GM12874 (cell line): Measurements from ENCODE around the gene RGPD4.

Source experiments
- TF ChIP-seq, protein P1 (sequence below): IDR thresholded peaks from 2 replicates; pipeline ENCODE4 v1.5.1; 2011; ENCODE audit warnings: low read depth, mild to moderate bottlenecking, control low read depth, low read length, moderate library complexity; ENCODE audit not compliant: insufficient read depth

The RGPD4 gene

DNA sequence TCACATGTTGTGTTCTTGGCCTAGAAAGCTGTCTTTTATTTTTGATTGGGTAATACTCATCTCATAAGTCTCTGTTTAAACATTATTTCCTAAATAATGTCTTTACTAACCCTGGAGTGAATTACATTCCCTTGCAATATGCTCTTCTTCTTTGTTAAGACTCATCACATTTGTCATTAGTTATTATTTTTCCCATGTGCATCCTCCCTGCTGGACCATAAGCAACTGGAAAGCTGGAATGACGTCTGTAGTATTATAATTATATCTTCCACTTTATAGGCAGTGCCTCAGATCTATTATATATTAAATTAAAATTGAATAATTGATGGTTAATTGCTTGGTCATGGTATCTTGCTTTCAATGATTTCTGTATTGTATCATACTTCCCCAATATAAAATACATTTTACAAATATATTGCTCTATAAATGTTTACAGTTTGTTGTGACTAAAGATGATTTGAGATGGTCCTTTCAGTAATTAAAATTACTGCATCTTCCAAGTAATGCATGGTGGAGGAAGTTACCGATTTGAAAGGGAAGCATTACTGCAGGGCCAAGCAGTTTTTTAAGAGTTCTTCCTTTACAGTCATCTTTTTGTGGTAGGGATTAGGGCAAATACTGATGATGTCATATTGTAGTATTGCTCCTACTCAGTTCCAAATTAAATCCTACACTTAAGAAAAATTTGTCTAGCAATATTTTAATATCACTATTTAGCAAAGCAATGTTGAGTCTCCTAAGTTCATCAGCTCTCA lies 2.1 kb upstream of the RGPD4 start:
- TF ChIP-seq, protein P1, sequence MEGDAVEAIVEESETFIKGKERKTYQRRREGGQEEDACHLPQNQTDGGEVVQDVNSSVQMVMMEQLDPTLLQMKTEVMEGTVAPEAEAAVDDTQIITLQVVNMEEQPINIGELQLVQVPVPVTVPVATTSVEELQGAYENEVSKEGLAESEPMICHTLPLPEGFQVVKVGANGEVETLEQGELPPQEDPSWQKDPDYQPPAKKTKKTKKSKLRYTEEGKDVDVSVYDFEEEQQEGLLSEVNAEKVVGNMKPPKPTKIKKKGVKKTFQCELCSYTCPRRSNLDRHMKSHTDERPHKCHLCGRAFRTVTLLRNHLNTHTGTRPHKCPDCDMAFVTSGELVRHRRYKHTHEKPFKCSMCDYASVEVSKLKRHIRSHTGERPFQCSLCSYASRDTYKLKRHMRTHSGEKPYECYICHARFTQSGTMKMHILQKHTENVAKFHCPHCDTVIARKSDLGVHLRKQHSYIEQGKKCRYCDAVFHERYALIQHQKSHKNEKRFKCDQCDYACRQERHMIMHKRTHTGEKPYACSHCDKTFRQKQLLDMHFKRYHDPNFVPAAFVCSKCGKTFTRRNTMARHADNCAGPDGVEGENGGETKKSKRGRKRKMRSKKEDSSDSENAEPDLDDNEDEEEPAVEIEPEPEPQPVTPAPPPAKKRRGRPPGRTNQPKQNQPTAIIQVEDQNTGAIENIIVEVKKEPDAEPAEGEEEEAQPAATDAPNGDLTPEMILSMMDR = no peak

DNA sequence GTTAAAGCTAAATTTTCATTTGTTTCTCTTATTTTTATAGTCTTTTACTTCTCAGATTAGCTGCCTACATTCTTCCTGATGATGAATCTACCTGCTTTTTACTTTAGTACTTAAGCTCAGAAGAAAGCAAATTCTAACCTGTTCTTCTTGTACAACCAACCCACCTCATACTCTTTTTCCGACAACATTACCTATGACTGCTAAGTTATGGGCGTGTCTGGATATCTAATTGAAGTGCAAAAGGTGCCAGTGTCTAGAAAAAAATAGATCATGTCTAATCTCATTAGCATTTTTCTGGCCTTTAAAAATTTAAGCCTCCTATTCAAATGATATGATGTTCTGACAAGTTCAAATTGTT lies 1.5 kb upstream of the RGPD4 start:
- TF ChIP-seq, protein P1 = no peak

DNA sequence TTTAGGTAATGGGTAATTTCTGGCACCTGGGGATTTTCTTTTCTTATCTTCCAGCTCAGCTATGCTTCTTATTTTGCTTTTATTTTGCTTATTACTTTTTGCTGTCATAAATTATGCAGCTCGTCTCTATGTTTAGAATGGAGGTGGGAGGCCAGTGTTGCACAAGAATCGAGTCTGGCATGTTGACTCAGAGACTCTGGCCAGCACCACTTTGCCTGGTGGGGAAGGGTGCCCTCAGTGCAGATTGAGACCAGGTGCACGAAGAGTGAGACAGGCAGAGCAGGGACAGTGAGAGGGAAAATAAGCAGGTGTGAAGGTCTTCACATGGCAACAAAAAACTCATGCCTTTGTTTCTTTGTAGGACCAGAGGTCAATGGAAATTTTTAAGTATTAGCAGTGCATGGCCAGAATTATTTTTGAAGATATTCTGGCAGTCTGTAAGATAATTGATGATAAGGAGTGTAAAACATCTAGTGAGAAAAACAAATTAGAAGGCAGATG lies 100.4 kb downstream of the RGPD4 start:
- TF ChIP-seq, protein P1 = no peak

DNA sequence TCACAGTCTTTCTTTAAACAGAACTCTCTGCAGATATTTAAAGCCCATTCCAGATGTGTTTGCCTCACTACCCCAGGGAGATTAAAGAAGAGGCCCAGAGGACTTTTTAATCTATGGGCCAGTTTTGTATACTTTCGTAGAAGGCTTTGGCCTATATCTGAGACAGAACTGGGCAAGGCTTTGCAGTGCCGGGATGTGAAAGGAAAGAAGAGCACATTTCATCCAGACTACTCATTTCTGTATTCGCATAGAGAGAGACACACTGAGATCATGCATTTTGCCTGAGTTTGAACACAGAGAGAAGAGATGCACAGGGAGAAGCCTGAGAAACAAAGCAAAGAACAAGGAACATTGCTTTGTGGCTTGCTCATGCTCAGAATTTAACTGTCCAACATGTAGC lies 104.7 kb downstream of the RGPD4 start:
- TF ChIP-seq, protein P1 = no peak

DNA sequence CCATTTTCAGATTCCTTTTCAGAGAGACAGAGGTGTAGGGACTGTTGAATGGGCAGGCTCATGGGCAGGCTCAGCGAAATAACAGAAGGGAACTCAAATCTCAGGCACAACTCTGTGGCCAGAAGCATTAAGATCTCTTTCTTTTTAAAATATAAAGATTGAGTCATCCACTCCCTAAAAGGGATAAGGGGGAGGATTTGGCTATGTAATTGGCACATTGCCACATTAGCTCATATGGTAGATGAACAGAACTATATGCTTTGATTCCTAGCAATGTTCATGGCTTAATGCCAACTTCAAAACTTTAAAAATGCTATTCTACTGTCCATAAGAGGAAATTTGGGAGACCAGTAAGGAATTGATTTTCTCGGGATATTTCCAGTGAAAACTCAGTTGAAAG lies 105.8 kb downstream of the RGPD4 start:
- TF ChIP-seq, protein P1 = no peak

DNA sequence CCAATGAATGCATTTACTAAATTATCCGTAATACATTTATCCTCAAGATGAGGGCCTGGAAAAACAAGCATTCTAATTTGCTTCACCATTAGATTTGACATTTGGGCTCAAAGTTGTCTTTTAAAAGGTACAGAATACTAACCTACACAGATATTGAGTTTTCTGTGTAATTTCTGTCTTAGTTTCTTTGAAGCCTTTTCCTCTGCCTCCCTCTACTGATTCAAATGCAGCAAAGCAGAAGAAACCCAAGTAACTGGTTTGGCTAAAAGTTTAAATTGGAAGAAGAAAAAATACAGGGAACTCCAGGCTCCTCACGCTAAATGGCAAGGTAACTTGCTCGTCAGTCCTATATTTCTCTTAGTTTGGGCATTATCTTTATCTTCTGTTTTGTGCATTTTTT lies 106.3 kb downstream of the RGPD4 start:
- TF ChIP-seq, protein P1 = peak; percentile 7; the same call in 1 of the 2 replicates

DNA sequence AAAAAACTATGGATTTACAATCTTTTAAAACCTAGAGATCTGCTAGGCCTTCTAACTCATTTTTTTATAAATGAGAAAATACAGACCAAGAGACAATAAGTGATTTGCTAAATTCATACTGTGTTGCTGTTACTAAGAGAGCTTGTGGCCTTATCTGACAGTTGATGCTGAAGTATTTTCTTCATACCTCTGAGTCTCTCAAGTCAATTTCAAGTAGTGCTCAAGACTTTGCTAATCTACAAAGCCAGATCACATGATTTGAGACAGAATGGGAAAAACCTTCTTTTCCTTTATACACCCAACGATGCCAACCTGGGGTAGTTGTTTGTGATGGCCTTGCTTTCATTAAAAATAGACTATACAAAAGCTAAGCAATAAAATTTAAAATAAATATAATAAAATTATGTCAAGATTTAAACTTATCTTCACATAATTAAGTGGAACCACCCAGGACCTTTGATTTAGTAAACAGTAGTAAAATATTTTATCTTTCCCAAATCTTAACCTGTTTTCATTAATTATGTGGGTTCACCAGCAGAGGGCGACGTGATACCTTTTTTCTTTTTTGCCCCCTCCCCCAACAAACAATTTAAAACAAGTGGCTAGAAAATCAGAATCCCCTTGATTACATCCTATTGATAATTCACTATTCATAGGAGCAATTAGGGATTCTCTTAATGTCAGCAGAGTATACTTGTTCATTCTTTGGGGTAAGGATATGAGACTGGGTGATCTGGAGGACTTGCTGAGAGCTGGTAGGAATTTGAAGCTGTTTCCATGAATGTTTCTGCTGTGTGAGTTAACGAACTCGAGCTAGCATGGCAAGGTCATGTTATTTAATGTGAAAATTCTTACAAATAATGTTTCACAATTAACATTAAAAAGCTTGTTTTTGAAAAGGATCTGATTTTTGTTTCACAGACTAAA lies 110.0 kb downstream of the RGPD4 start:
- TF ChIP-seq, protein P1 = no peak; the same call in 1 of the 2 replicates
